CD14-positive monocyte (primary cell): ENCODE results near the gene PNMA8B. TPM values are rescaled to one million over a fixed set of nuclear protein-coding genes. Genes with fewer than 3 reads are reported as not detected.

Experiments
- DNase-seq, 3 donors: peaks; one replicate each; pipeline ENCODE4 v3.0.0-alpha.2; 2011 to 2022
- H2AFZ ChIP-seq: 2 replicates; pipeline ENCODE4 v1.6.0; 2012; ENCODE audit warnings: mild to moderate bottlenecking, low read depth, low read length, inconsistent platforms; ENCODE audit not compliant: insufficient read depth, poor library complexity, severe bottlenecking
- H3K27ac ChIP-seq, 2 donors: 1 replicate in 1 of 2; 2 replicates in 1 of 2; pipeline ENCODE4 v1.5.1; 2012 to 2013; ENCODE audit warnings: low read length in 2 of 2, control low read depth in 1 of 2, inconsistent platforms in 1 of 2, low read depth in 1 of 2, mild to moderate bottlenecking in 1 of 2
- H3K27me3 ChIP-seq, 2 donors: one replicate each; pipeline versions ENCODE4 v1.6.0 to v1.6.1; 2011 to 2013; ENCODE audit warnings: low read length in 2 of 2; ENCODE audit not compliant: control insufficient read depth in 2 of 2, insufficient read depth in 2 of 2
- H3K36me3 ChIP-seq, 2 donors: replicated peaks in 1 of 2; 1 replicate in 1 of 2; 2 replicates in 1 of 2; pipeline versions ENCODE4 v1.5.1 to v1.6.1; 2012 to 2013; ENCODE audit warnings: low read length in 2 of 2, control low read depth in 1 of 2, inconsistent platforms in 1 of 2, mild to moderate bottlenecking in 1 of 2; ENCODE audit not compliant: insufficient read depth in 2 of 2, control insufficient read depth in 1 of 2
- H3K4me1 ChIP-seq, 2 donors: 1 replicate in 1 of 2; 2 replicates in 1 of 2; pipeline versions ENCODE4 v1.5.1 to v1.6.1; 2012 to 2013; ENCODE audit warnings: low read length in 2 of 2, control low read depth in 1 of 2, inconsistent platforms in 1 of 2, mild to moderate bottlenecking in 1 of 2, moderate library complexity in 1 of 2; ENCODE audit not compliant: insufficient read depth in 2 of 2, control insufficient read depth in 1 of 2
- H3K4me2 ChIP-seq: replicated peaks from 2 replicates; pipeline ENCODE3; 2012; ENCODE audit warnings: low read length, moderate library complexity, mild to moderate bottlenecking; ENCODE audit not compliant: poor library complexity, severe bottlenecking; ENCODE audit errors: extremely low read depth
- H3K4me3 ChIP-seq, 3 experiments: fragments of 200-600 bp in 1 of 3; sonication (generic) in 1 of 3; replicated peaks in 1 of 3; 1 replicate in 2 of 3; 2 replicates in 1 of 3; pipeline ENCODE4 v1.5.1; 2011 to 2013; ENCODE audit warnings: low read length in 3 of 3, mild to moderate bottlenecking in 3 of 3, control low read depth in 2 of 3, low read depth in 2 of 3, inconsistent platforms in 1 of 3, moderate library complexity in 1 of 3
- H3K79me2 ChIP-seq: 2 replicates; pipeline ENCODE4 v1.6.0; 2012; ENCODE audit warnings: mild to moderate bottlenecking, control low read depth, inconsistent platforms, low read length, moderate library complexity; ENCODE audit not compliant: insufficient read depth
- H3K9ac ChIP-seq: 2 replicates; pipeline ENCODE4 v1.6.0; 2017; ENCODE audit warnings: low read length, mild to moderate bottlenecking; ENCODE audit not compliant: insufficient read depth, poor library complexity, severe bottlenecking
- H3K9me3 ChIP-seq, 2 donors: replicated peaks in 1 of 2; 1 replicate in 1 of 2; 2 replicates in 1 of 2; pipeline versions ENCODE4 v1.5.1 to v1.6.1; 2012 to 2013; ENCODE audit warnings: low read length in 2 of 2, control low read depth in 1 of 2; ENCODE audit not compliant: control insufficient read depth in 1 of 2, insufficient read depth in 1 of 2
- H4K20me1 ChIP-seq: 2 replicates; pipeline ENCODE4 v1.6.0; 2012; ENCODE audit warnings: mild to moderate bottlenecking, low read length, control low read depth, moderate library complexity; ENCODE audit not compliant: insufficient read depth
- H3K27ac Mint-ChIP-seq, 7 donors: one replicate each; pipeline ENCODE4 v1.8.0; 2020; ENCODE audit warnings: mild to moderate bottlenecking in 7 of 7, mixed read lengths in 7 of 7, moderate library complexity in 6 of 7, inconsistent platforms in 2 of 7
- H3K27me3 Mint-ChIP-seq, 3 donors: one replicate each; pipeline ENCODE4 v1.8.0; 2021 to 2022; ENCODE audit warnings: low read depth in 3 of 3, mild to moderate bottlenecking in 3 of 3, mixed read lengths in 3 of 3, moderate library complexity in 3 of 3, inconsistent platforms in 1 of 3
- H3K36me3 Mint-ChIP-seq, 2 donors: one replicate each; pipeline ENCODE4 v1.8.0; 2020; ENCODE audit warnings: mixed read lengths in 2 of 2, inconsistent platforms in 1 of 2, mild to moderate bottlenecking in 1 of 2
- H3K4me1 Mint-ChIP-seq: one replicate; pipeline ENCODE4 v1.8.0; 2020; ENCODE audit warnings: mild to moderate bottlenecking, mixed read lengths
- H3K4me3 Mint-ChIP-seq, 2 donors: one replicate each; pipeline ENCODE4 v1.8.0; 2020; ENCODE audit warnings: mild to moderate bottlenecking in 2 of 2, mixed read lengths in 2 of 2, moderate library complexity in 1 of 2
- H3K9me3 Mint-ChIP-seq, 7 donors: one replicate each; pipeline ENCODE4 v1.8.0; 2020 to 2022; ENCODE audit warnings: mixed read lengths in 7 of 7, mild to moderate bottlenecking in 6 of 7, moderate library complexity in 6 of 7, inconsistent platforms in 2 of 7
- WGBS: methylation state at CpG from one replicate; pipeline ENCODE4 v1.1.5; 2013; ENCODE audit warnings: missing lambda C conversion rate; ENCODE audit not compliant: insufficient coverage; 5-methylcytosine and 5-hydroxymethylcytosine counted together
- intact Hi-C, 2 donors: fragments of 100-400 bp; cut with micrococcal nuclease; formaldehyde crosslinking; loops; one replicate each; pipeline versions ENCODE4 v1.15.0 to v1.15.1; 2023
- polyA plus RNA-seq, 3 donors: library from polyadenylated mRNA; depleted of rRNA in 1 of 3; unstranded in 2 of 3; stranded (reverse) in 1 of 3; fragments of 300-500 nt in 2 of 3; fragments of >200 nt in 1 of 3; fragmentation: Illumina TruSeq in 2 of 3; gene quantifications; 1 replicate in 2 of 3; 2 replicates in 1 of 3; pipeline ENCODE4 v1.2.3, GENCODE V29; 2012 to 2021
- TF ChIP-seq, protein P1 (sequence below): fragments of 200-600 bp; IDR thresholded peaks from one replicate; pipeline ENCODE4 v1.8.0; 2022; ENCODE audit warnings: antibody characterized with exemption, mild to moderate bottlenecking

Gene PNMA8B
- polyA plus RNA-seq, 3 donors, result 0.07 to 0.16 TPM; not detected in 1

DNA sequence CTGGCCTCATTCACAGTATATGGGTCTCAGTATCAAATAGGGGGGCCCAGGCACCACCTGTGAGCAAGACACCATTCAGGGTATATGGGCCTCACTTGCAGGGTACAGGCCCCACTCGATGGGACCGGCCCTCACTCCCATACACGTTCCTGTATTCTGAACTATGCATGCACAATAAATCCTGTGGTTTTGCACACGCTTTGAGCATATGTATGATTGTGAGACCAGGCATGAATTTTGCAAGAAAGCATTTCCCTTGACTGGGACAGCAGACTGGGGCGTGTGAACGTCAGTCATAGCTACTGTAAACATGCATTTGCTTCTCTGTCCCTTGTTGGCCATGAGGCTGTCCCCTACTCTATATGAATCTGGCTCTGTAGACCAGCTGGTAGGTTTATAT is 637 bp upstream of the PNMA8B start:
- Mint-ChIP-seq H3K27me3 (peaks cover 58 to 79% (median 58%) of the 10 kb centered on the region in 3 donors), H3K4me3 (peak overlapping the region in 1 of 2 donors; percentile 61), H3K27ac (no peak overlapping the region), H3K9me3 (peaks cover 0 to 14% (median 5%) of the 10 kb centered on the region in 7 donors), H3K4me1 (peaks cover 16% of the 10 kb centered on the region), H3K36me3 (peaks cover 0 to 5% of the 10 kb centered on the region in 2 donors)
- Histone ChIP-seq H3K4me2 (no peak overlapping the region), H3K27ac (no peak overlapping the region), H3K9me3 (peaks cover 0 to 22% of the 10 kb centered on the region in 2 donors), H4K20me1 (no peaks in the 10 kb centered on the region), H3K36me3 (no peaks in the 10 kb centered on the region), H3K79me2 (no peaks in the 10 kb centered on the region), H3K4me3 (no peak overlapping the region), H3K4me1 (peaks cover 10 to 35% of the 10 kb centered on the region in 2 donors), H3K9ac (no peak overlapping the region), H3K27me3 (peaks cover 19 to 57% of the 10 kb centered on the region in 2 donors), H2AFZ (no peak overlapping the region)
- DNase-seq, result no peak
- no CpG with 5 or more reads among the region's 6 CpGs for WGBS
- TF ChIP-seq, protein P1, sequence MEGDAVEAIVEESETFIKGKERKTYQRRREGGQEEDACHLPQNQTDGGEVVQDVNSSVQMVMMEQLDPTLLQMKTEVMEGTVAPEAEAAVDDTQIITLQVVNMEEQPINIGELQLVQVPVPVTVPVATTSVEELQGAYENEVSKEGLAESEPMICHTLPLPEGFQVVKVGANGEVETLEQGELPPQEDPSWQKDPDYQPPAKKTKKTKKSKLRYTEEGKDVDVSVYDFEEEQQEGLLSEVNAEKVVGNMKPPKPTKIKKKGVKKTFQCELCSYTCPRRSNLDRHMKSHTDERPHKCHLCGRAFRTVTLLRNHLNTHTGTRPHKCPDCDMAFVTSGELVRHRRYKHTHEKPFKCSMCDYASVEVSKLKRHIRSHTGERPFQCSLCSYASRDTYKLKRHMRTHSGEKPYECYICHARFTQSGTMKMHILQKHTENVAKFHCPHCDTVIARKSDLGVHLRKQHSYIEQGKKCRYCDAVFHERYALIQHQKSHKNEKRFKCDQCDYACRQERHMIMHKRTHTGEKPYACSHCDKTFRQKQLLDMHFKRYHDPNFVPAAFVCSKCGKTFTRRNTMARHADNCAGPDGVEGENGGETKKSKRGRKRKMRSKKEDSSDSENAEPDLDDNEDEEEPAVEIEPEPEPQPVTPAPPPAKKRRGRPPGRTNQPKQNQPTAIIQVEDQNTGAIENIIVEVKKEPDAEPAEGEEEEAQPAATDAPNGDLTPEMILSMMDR, result no peak
- intact Hi-C loops, result no loop called here

DNA sequence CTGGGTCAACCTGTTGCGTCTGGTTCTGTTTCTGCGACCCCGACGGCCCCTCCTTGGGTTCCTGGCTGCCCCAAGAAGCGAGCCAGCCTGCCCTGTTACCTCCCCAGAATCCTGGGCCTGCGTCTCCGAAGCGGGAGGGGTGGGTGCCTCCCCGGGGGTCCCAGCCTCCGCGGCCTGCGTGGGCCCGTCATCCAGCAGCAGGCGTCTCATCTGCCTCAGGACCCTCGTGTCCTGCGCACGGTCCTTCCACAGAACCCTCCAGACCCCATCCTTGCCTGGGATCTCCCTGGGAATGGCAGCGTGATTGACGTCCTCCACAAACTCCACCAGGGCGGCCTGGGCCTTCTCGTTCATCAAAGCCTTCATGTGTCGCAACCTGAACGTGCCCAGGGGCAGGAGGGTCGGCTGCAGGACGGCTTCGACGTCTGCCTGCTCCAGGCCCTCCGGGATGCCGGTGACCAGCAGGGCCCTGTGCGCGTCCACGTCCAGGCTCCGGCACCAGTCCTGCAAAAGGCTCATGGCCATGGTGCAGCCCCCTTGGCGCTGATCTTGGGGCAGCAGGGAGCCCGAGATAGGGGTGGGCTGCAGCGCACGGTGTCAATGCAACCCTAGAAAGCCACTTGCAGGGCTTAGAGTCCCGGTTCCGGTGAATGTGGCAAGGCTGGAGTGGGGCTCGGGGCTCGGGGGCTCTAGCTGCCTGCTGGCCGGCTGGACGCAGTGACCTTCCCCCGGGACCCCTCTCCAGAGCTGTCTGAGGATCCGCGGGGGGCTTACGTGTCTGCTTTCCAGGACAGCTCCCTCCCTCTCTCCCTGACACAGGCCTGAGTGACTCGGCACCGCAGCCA is 504 bp downstream of the PNMA8B start:
- no peak overlapping the region for H3K27ac ChIP-seq
- 10% methylated on average over 41 of the region's 49 CpGs for WGBS

More for the DNA sequence above, 504 bp downstream of the PNMA8B start:
- Histone ChIP-seq H3K79me2 (no peaks in the 10 kb centered on the region), H3K9me3 (peaks cover 0 to 22% of the 10 kb centered on the region in 2 donors), H3K27me3 (peaks cover 19 to 57% of the 10 kb centered on the region in 2 donors), H3K4me2 (no peak overlapping the region), H3K4me1 (peaks cover 18 to 45% of the 10 kb centered on the region in 2 donors), H3K36me3 (no peaks in the 10 kb centered on the region), H2AFZ (no peak overlapping the region), H4K20me1 (no peaks in the 10 kb centered on the region), H3K4me3 (no peak overlapping the region), H3K9ac (no peak overlapping the region)
- Mint-ChIP-seq H3K27me3 (peaks cover 61 to 88% (median 61%) of the 10 kb centered on the region in 3 donors), H3K4me3 (peak overlapping the region in 1 of 2 donors; percentile 89), H3K9me3 (peaks cover 1 to 22% (median 5%) of the 10 kb centered on the region in 7 donors), H3K4me1 (peaks cover 25% of the 10 kb centered on the region), H3K27ac (no peak overlapping the region), H3K36me3 (peaks cover 5 to 6% of the 10 kb centered on the region in 2 donors)
- TF ChIP-seq, protein P1, result no peak
- intact Hi-C loops, result no loop called here
- no peak for DNase-seq
